ENCODE data around the gene IZUMO4. TPM values are rescaled to one million over a fixed set of nuclear protein-coding genes. Genes with fewer than 3 reads are reported as not detected.
"Not testable (repeated sequence)": the region's sequence is repeated elsewhere in the genome, so short reads cannot be mapped to it uniquely, and the experiment has no call there.

IZUMO4 gene
- polyA plus RNA-seq, 4 donors, result 5.9 to 11.0 (median 6.9) TPM

- DNase-seq (ENCODE audit: low read depth in 4 of 4, low spot score in 3 of 4), result no peak
These were observed 24.8 kb downstream of the IZUMO4 start for GRCh38 chr19:2121416-2122051.

- no peak for DNase-seq (ENCODE audit: low read depth in 4 of 4, low spot score in 3 of 4)
These were observed 25.5 kb downstream of the IZUMO4 start for GRCh38 chr19:2122251-2122650.

GRCh38 chr19:2122982-2123381 is 26.3 kb downstream of the IZUMO4 start:
- no peak for DNase-seq (ENCODE audit: low read depth in 4 of 4, low spot score in 3 of 4)

- no peak for DNase-seq (ENCODE audit: low read depth in 4 of 4, low spot score in 3 of 4)
These were observed 27.1 kb downstream of the IZUMO4 start for GRCh38 chr19:2123682-2124387.

- DNase-seq (ENCODE audit: low read depth in 4 of 4, low spot score in 3 of 4), result no peak
These were observed 30.3 kb downstream of the IZUMO4 start for GRCh38 chr19:2126879-2127518.

GRCh38 chr19:2127758-2128157 is 31.0 kb downstream of the IZUMO4 start:
- no peak for DNase-seq (ENCODE audit: low read depth in 4 of 4, low spot score in 3 of 4)

GRCh38 chr19:2128252-2128651 is 31.5 kb downstream of the IZUMO4 start:
- not testable (repeated sequence) for DNase-seq (ENCODE audit: low read depth in 4 of 4, low spot score in 3 of 4)

- DNase-seq (ENCODE audit: low read depth in 4 of 4, low spot score in 3 of 4), result no peak
These were observed 32.3 kb downstream of the IZUMO4 start for GRCh38 chr19:2129022-2129421.

GRCh38 chr19:2129486-2129885 is 32.8 kb downstream of the IZUMO4 start:
- DNase-seq (ENCODE audit: low read depth in 4 of 4, low spot score in 3 of 4), result no peak

GRCh38 chr19:2129892-2130770 is 33.4 kb downstream of the IZUMO4 start:
- no peak for DNase-seq (ENCODE audit: low read depth in 4 of 4, low spot score in 3 of 4)

GRCh38 chr19:2131012-2131975 is 34.6 kb downstream of the IZUMO4 start:
- not testable (repeated sequence) for DNase-seq (ENCODE audit: low read depth in 4 of 4, low spot score in 3 of 4)

GRCh38 chr19:2132191-2132590 is 35.5 kb downstream of the IZUMO4 start:
- no peak for DNase-seq (ENCODE audit: low read depth in 4 of 4, low spot score in 3 of 4)

- no peak for DNase-seq (ENCODE audit: low read depth in 4 of 4, low spot score in 3 of 4)
These were observed 36.2 kb downstream of the IZUMO4 start for GRCh38 chr19:2132731-2133490.

- DNase-seq (ENCODE audit: low read depth in 4 of 4, low spot score in 3 of 4), result no peak
These were observed 39.0 kb downstream of the IZUMO4 start for GRCh38 chr19:2135474-2136402.

- DNase-seq (ENCODE audit: low read depth in 4 of 4, low spot score in 3 of 4), result no peak
These were observed 40.1 kb downstream of the IZUMO4 start for GRCh38 chr19:2136796-2137195.

- no peak for DNase-seq (ENCODE audit: low read depth in 4 of 4, low spot score in 3 of 4)
These were observed 41.5 kb downstream of the IZUMO4 start for GRCh38 chr19:2138061-2138728.

GRCh38 chr19:2139385-2140137 is 42.8 kb downstream of the IZUMO4 start:
- DNase-seq (ENCODE audit: low read depth in 4 of 4, low spot score in 3 of 4), result no peak

Data from left renal pelvis (tissue), 4 donors.